Transverse colon (tissue), 4 donors: ENCODE results near the gene CRISPLD2. TPM values are rescaled to one million over a fixed set of nuclear protein-coding genes. Genes with fewer than 3 reads are reported as not detected.

Experiments
- DNase-seq: peaks from one replicate; pipeline ENCODE4 v3.0.0-alpha.2; 2019
- H3K27ac ChIP-seq, 4 donors: fragments of 200-600 bp; sonication (generic); 2 replicates each; pipeline ENCODE4 v1.5.1; 2016 to 2018; ENCODE audit warnings: inconsistent platforms in 4 of 4
- H3K27me3 ChIP-seq: fragments of 200-600 bp; sonication (generic); 2 replicates; pipeline ENCODE4 v1.5.1; 2017; ENCODE audit warnings: inconsistent platforms
- H3K36me3 ChIP-seq, 4 donors: fragments of 200-600 bp; sonication (generic); 2 replicates each; pipeline ENCODE4 v1.5.1; 2017 to 2019; ENCODE audit warnings: inconsistent platforms in 4 of 4
- H3K4me1 ChIP-seq, 4 donors: fragments of 200-600 bp; sonication (generic); 2 replicates each; pipeline ENCODE4 v1.5.1; 2017 to 2020; ENCODE audit warnings: inconsistent platforms in 4 of 4
- H3K4me3 ChIP-seq, 4 donors: fragments of 200-600 bp; sonication (generic); 1 replicate in 1 of 4; 2 replicates in 3 of 4; pipeline versions ENCODE4 v1.5.1 to v1.6.1; 2017 to 2019; ENCODE audit warnings: inconsistent platforms in 4 of 4
- H3K9me3 ChIP-seq, 2 donors: fragments of 200-600 bp; sonication (generic); 2 replicates each; pipeline ENCODE4 v1.5.1; 2017 to 2019; ENCODE audit warnings: inconsistent platforms in 2 of 2
- EP300 ChIP-seq: sonication (generic); formaldehyde crosslinking; IDR thresholded peaks from one replicate; pipeline ENCODE4 v1.6.1; 2017; ENCODE audit warnings: antibody characterized with exemption, low read depth
- POLR2A ChIP-seq: fragments of 450-650 bp; IDR thresholded peaks from one replicate; pipeline ENCODE4 v1.6.1; 2016; ENCODE audit warnings: antibody characterized with exemption, mild to moderate bottlenecking, moderate library complexity
- POLR2AphosphoS5 ChIP-seq, 3 donors: sonication (generic); formaldehyde crosslinking; IDR thresholded peaks; one replicate each; pipeline ENCODE4 v1.6.1; 2016; ENCODE audit warnings: antibody characterized with exemption in 3 of 3
- WGBS, 2 donors: methylation state at CpG; one replicate each; pipeline ENCODE4 v1.1.5; 2018; ENCODE audit warnings: low coverage in 1 of 2; 5-methylcytosine and 5-hydroxymethylcytosine counted together
- in situ Hi-C, 4 donors: fragments of 200-750 bp; cut with MboI; loops; one replicate each; pipeline versions ENCODE4 v1.15.0 to v1.15.1; 2017; ENCODE audit warnings: low sequenced_read_pairs in 3 of 4, low pct_ligation_motif_present in 1 of 4, low pct_unique_long_range_greater_than_20kb in 1 of 4
- intact Hi-C: fragments of 100-400 bp; cut with DNase I; formaldehyde crosslinking; loops from one replicate; pipeline ENCODE4 v1.15.1; 2023; ENCODE audit warnings: low total_unique reads
- total RNA-seq, 4 donors: library from RNA; depleted of rRNA; stranded (reverse); fragments of >200 nt; gene quantifications; one replicate each; pipeline ENCODE4 v1.1.0, GENCODE V29; 2016
- TF ChIP-seq, protein P1 (sequence below), 5 experiments: fragments of 200-600 bp in 3 of 5; fragments of 450-650 bp in 2 of 5; sonication (generic) in 3 of 5; IDR thresholded peaks; 1 replicate in 2 of 5; 2 replicates in 3 of 5; pipeline ENCODE4 v1.5.1; 2016 to 2017; ENCODE audit warnings: antibody characterized with exemption in 5 of 5, inconsistent platforms in 3 of 5, mild to moderate bottlenecking in 2 of 5, moderate library complexity in 1 of 5

The CRISPLD2 gene
- total RNA-seq, 4 donors from 2014 or later = 53.4 to 326 (median 71.0) TPM

- 49 to 88% methylated on average over 3 to 16 of the region's 16 CpGs for WGBS, 2 donors
- in situ Hi-C loops (no loop called here), intact Hi-C loops (no loop called here)
- Histone ChIP-seq H3K27me3 (no peaks in the 10 kb centered on the region), H3K4me3 (no peak overlapping the region), H3K27ac (peak overlapping the region; percentile 83 to 97 (median 89)), H3K9me3 (no peaks in the 10 kb centered on the region), H3K36me3 (no peaks in the 10 kb centered on the region), H3K4me1 (peaks cover 26 to 57% (median 47%) of the 10 kb centered on the region in 4 donors)
- TF ChIP-seq POLR2AphosphoS5 (IDR thresholded peaks at IDR 0.05) (peak; percentile 73 to 85 (median 85)), POLR2A (no peak), EP300 (peak; percentile 99)
- TF ChIP-seq, protein P1, sequence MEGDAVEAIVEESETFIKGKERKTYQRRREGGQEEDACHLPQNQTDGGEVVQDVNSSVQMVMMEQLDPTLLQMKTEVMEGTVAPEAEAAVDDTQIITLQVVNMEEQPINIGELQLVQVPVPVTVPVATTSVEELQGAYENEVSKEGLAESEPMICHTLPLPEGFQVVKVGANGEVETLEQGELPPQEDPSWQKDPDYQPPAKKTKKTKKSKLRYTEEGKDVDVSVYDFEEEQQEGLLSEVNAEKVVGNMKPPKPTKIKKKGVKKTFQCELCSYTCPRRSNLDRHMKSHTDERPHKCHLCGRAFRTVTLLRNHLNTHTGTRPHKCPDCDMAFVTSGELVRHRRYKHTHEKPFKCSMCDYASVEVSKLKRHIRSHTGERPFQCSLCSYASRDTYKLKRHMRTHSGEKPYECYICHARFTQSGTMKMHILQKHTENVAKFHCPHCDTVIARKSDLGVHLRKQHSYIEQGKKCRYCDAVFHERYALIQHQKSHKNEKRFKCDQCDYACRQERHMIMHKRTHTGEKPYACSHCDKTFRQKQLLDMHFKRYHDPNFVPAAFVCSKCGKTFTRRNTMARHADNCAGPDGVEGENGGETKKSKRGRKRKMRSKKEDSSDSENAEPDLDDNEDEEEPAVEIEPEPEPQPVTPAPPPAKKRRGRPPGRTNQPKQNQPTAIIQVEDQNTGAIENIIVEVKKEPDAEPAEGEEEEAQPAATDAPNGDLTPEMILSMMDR (IDR thresholded peaks at IDR 0.05) = no peak
- peak; percentile 73 for DNase-seq
Measured at GRCh38 chr16:84836234-84836647, 16.5 kb downstream of the CRISPLD2 start.

GRCh38 chr16:84836967-84837366 lies 17.2 kb downstream of the CRISPLD2 start:
- H3K4me3 ChIP-seq = no peak overlapping the region
- H3K9me3 ChIP-seq = no peaks in the 10 kb centered on the region
- intact Hi-C loops = no loop called here
- WGBS, 2 donors = 85 to 90% methylated on average over 2 to 12 of the region's 12 CpGs
- no peaks in the 10 kb centered on the region for H3K27me3 ChIP-seq
- in situ Hi-C loops = no loop called here
- peak in 2 of 3 donors; percentile 7 to 10 for TF ChIP-seq POLR2AphosphoS5 (IDR thresholded peaks at IDR 0.05)
- no peak for TF ChIP-seq EP300
- H3K4me1 ChIP-seq = peaks cover 19 to 57% (median 45%) of the 10 kb centered on the region in 4 donors
- peak overlapping the region; percentile 83 to 97 (median 89) for H3K27ac ChIP-seq
- H3K36me3 ChIP-seq = no peaks in the 10 kb centered on the region
- DNase-seq = no peak

DNA sequence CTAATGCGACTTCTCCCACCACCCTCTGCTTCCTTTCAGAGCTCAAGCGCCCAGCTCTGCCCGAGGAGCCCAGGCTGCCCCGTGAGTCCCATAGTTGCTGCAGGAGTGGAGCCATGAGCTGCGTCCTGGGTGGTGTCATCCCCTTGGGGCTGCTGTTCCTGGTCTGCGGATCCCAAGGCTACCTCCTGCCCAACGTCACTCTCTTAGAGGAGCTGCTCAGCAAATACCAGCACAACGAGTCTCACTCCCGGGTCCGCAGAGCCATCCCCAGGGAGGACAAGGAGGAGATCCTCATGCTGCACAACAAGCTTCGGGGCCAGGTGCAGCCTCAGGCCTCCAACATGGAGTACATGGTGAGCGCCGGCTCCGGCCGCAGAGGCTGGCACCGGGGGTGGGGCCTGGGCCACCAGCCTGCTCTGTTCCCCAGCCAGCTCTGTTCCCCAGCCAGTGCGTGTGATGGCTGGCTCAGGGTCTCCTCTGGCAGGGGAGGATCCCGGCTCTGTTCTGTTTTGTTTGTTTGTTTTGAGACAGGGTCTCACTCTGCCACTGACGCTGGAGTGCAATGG lies 18.7 kb downstream of the CRISPLD2 start:
- no peaks in the 10 kb centered on the region for H3K36me3 ChIP-seq
- H3K27me3 ChIP-seq = no peaks in the 10 kb centered on the region
- H3K4me3 ChIP-seq = no peak overlapping the region
- intact Hi-C loops (no loop called here), in situ Hi-C loops (no loop called here)
- TF ChIP-seq POLR2A (no peak), POLR2AphosphoS5 (IDR thresholded peaks at IDR 0.05) (peak in 1 of 3 donors; percentile 29)
- DNase-seq = no peak
- 88% methylated on average over 19 of the region's 19 CpGs; no CpG with 5 or more reads in 1 of the 2 donors for WGBS, 2 donors
- peak overlapping the region; percentile 30 to 97 (median 84) for H3K27ac ChIP-seq
- H3K4me1 ChIP-seq = peaks cover 13 to 58% (median 39%) of the 10 kb centered on the region in 4 donors
- H3K9me3 ChIP-seq = no peaks in the 10 kb centered on the region

- WGBS, 2 donors = 52% methylated on average over 7 of the region's 7 CpGs; no CpG with 5 or more reads in 1 of the 2 donors
- intact Hi-C loops = no loop called here
- no peaks in the 10 kb centered on the region for H3K9me3 ChIP-seq
- no peaks in the 10 kb centered on the region for H3K36me3 ChIP-seq
- DNase-seq = no peak
- in situ Hi-C loops = no loop called here
- peak overlapping the region in 3 of 4 donors; percentile 30 to 97 (median 83) for H3K27ac ChIP-seq
- TF ChIP-seq POLR2A (no peak), POLR2AphosphoS5 (IDR thresholded peaks at IDR 0.05) (no peak), EP300 (no peak)
- TF ChIP-seq, protein P1 (IDR thresholded peaks at IDR 0.05) = no peak
- no peak overlapping the region for H3K4me3 ChIP-seq
- H3K27me3 ChIP-seq = no peaks in the 10 kb centered on the region
- peaks cover 13 to 57% (median 39%) of the 10 kb centered on the region in 4 donors for H3K4me1 ChIP-seq
Measured at GRCh38 chr16:84839054-84839453, 19.3 kb downstream of the CRISPLD2 start.

- DNase-seq = no peak
- no peaks in the 10 kb centered on the region for H3K9me3 ChIP-seq
- no peaks in the 10 kb centered on the region for H3K36me3 ChIP-seq
- TF ChIP-seq POLR2A = no peak
- TF ChIP-seq POLR2AphosphoS5 (IDR thresholded peaks at IDR 0.05) = peak in 2 of 3 donors; percentile 8 to 18
- intact Hi-C loops (no loop called here), in situ Hi-C loops (no loop called here)
- peaks cover 13 to 48% (median 35%) of the 10 kb centered on the region in 4 donors for H3K4me1 ChIP-seq
- peak overlapping the region in 2 of 4 donors; percentile 52 to 83 for H3K27ac ChIP-seq
- WGBS, 2 donors = 69% methylated on average over 7 of the region's 7 CpGs; no CpG with 5 or more reads in 1 of the 2 donors
- H3K4me3 ChIP-seq = no peak overlapping the region
- H3K27me3 ChIP-seq = no peaks in the 10 kb centered on the region
Measured at GRCh38 chr16:84839956-84840355, 20.2 kb downstream of the CRISPLD2 start.
